Measurements from ENCODE around the gene DDIT3.

DNA sequence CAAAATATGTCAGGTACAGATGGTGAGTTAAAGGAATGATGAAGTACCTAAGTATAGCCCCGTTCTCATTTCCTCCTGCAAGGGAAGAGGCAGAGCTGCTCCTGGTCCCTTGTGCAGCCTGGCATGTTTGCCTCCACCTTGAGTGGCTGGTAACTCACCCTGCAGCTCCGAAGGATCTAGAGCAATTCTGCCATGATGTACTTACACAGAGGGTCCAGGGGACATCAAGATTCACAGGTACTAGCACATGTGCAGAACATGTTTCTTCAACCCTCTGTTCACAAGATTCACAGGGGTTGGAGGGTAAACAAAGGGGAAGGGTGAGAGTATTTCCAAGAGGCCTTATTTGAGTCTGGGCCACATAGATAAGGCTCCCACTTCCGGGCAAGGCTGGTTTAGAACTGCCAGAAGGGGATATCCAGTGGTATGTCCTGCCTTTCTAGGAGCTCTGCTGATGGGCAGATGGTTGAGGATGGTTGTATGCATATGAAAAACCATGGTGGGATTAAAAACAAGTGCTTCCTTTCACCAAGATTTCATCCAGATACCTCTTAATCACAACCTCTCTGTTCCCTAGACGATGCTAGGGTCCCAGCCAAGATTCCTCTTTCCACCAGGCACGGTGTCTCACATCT, 18.9 kb upstream of the DDIT3 start:
- TF ChIP-seq SIN3A (conservative IDR thresholded peaks at IDR 0.05 in 1 of 2, IDR thresholded peaks at IDR 0.05 in 1 of 2; ENCODE audit: low read depth in 1 of 2, low read length in 2 of 2) (no peak), POLR2A (IDR thresholded peaks at IDR 0.05; ENCODE audit: control extremely low read depth in 1 of 2, low read depth in 2 of 2, low read length in 2 of 2) (no peak), SP2 (IDR thresholded peaks at IDR 0.05; ENCODE audit: low read length) (no peak), RFX5 (IDR thresholded peaks at IDR 0.05; ENCODE audit: borderline replicate concordance, low read depth, low read length) (no peak)
- TF ChIP-seq, protein P1, sequence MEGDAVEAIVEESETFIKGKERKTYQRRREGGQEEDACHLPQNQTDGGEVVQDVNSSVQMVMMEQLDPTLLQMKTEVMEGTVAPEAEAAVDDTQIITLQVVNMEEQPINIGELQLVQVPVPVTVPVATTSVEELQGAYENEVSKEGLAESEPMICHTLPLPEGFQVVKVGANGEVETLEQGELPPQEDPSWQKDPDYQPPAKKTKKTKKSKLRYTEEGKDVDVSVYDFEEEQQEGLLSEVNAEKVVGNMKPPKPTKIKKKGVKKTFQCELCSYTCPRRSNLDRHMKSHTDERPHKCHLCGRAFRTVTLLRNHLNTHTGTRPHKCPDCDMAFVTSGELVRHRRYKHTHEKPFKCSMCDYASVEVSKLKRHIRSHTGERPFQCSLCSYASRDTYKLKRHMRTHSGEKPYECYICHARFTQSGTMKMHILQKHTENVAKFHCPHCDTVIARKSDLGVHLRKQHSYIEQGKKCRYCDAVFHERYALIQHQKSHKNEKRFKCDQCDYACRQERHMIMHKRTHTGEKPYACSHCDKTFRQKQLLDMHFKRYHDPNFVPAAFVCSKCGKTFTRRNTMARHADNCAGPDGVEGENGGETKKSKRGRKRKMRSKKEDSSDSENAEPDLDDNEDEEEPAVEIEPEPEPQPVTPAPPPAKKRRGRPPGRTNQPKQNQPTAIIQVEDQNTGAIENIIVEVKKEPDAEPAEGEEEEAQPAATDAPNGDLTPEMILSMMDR (IDR thresholded peaks at IDR 0.05; ENCODE audit: control extremely low read depth in 1 of 3, insufficient read depth in 1 of 3, low read depth in 1 of 3, low read length in 3 of 3) = no peak

Data from H1 (cell line).